SK-N-SH (cell line): ENCODE data around the gene PIK3CG. TPM values are rescaled to one million over a fixed set of nuclear protein-coding genes. Genes with fewer than 3 reads are reported as not detected.

Experiments
- CTCF ChIA-PET: fragments of 300-600, 350-600 bp; formaldehyde crosslinking; extraction: SDS; loops from one replicate; lab custom pipeline; 2021; lab: Yijun Ruan, JAX
- POLR2A ChIA-PET: fragments of 350-600 bp; sonication (Branson Sonifier 250); formaldehyde crosslinking; extraction: SDS; loops from one replicate; lab custom pipeline; 2020; ENCODE audit warnings: antibody characterized with exemption, inconsistent platforms; lab: Yijun Ruan, JAX
- DNase-seq: peaks from one replicate; pipeline ENCODE4 v3.0.0; 2012
- H2AFZ ChIP-seq: fragments of 200-600 bp; sonication (generic); 2 replicates; pipeline ENCODE4 v1.8.1; 2016; ENCODE audit warnings: antibody characterized with exemption, mild to moderate bottlenecking, low read depth
- H3F3A ChIP-seq: fragments of 200-600 bp; sonication (generic); replicated peaks from 2 replicates; pipeline ENCODE3; 2016; ENCODE audit warnings: antibody characterized with exemption, mild to moderate bottlenecking; ENCODE audit not compliant: insufficient read depth
- H3K27ac ChIP-seq, 2 experiments: fragments of 200-500 bp in 1 of 2; fragments of 200-600 bp in 1 of 2; sonication (Bioruptor generic) in 1 of 2; sonication (generic), shearing (Covaris generic) in 1 of 2; 2 replicates each; pipeline versions ENCODE4 v1.5.1 to v1.6.1; 2014 to 2016; ENCODE audit warnings: low read depth in 2 of 2, inconsistent platforms in 1 of 2, low read length in 1 of 2, mild to moderate bottlenecking in 1 of 2, mixed read lengths in 1 of 2
- H3K27me3 ChIP-seq: fragments of 200-600 bp; sonication (generic), shearing (Covaris generic); 2 replicates; pipeline ENCODE4 v1.6.1; 2016; ENCODE audit warnings: mixed run types; ENCODE audit not compliant: insufficient read depth
- H3K36me3 ChIP-seq, 2 experiments: fragments of 200-500 bp in 1 of 2; fragments of 200-600 bp in 1 of 2; sonication (Bioruptor generic) in 1 of 2; sonication (generic) in 1 of 2; replicated peaks in 1 of 2; 2 replicates each; pipeline versions ENCODE3 to v1.5.1; 2014 to 2016; ENCODE audit warnings: low read length in 1 of 2, mild to moderate bottlenecking in 1 of 2; ENCODE audit not compliant: insufficient read depth in 2 of 2, control insufficient read depth in 1 of 2
- H3K4me1 ChIP-seq, 2 experiments: fragments of 200-500 bp in 1 of 2; fragments of 200-600 bp in 1 of 2; sonication (Bioruptor generic) in 1 of 2; sonication (generic), shearing (Covaris generic) in 1 of 2; 2 replicates each; pipeline versions ENCODE4 v1.5.1 to v1.6.1; 2014 to 2016; ENCODE audit warnings: low read depth in 1 of 2, low read length in 1 of 2, mixed run types in 1 of 2; ENCODE audit not compliant: insufficient read depth in 2 of 2, control insufficient read depth in 1 of 2
- H3K4me2 ChIP-seq: fragments of 200-600 bp; sonication (generic), shearing (Covaris generic); 2 replicates; pipeline ENCODE4 v1.6.1; 2017; ENCODE audit warnings: mixed run types
- H3K4me3 ChIP-seq, 2 experiments: fragments of 200-500 bp in 1 of 2; fragments of 200-600 bp in 1 of 2; sonication (Bioruptor generic) in 1 of 2; sonication (generic), shearing (Covaris generic) in 1 of 2; 2 replicates each; pipeline versions ENCODE4 v1.5.1 to v1.8.1; 2014 to 2016; ENCODE audit warnings: low read depth in 2 of 2, inconsistent platforms in 1 of 2, low read length in 1 of 2, mild to moderate bottlenecking in 1 of 2, mixed read lengths in 1 of 2, moderate library complexity in 1 of 2
- H3K79me2 ChIP-seq: fragments of 200-600 bp; sonication (generic); 2 replicates; pipeline ENCODE4 v1.8.1; 2017; ENCODE audit warnings: mild to moderate bottlenecking; ENCODE audit not compliant: insufficient read depth
- H3K9ac ChIP-seq: fragments of 200-600 bp; sonication (generic); 2 replicates; pipeline ENCODE4 v1.6.1; 2017; ENCODE audit warnings: mixed run types
- H3K9me2 ChIP-seq: fragments of 200-600 bp; sonication (generic); 2 replicates; pipeline ENCODE4 v1.6.1; 2017; ENCODE audit warnings: mixed run types
- H3K9me3 ChIP-seq: fragments of 200-600 bp; sonication (generic); 2 replicates; pipeline ENCODE4 v1.6.1; 2017; ENCODE audit warnings: mixed run types, mild to moderate bottlenecking, moderate library complexity
- H4K20me1 ChIP-seq: fragments of 200-600 bp; sonication (generic); 2 replicates; pipeline ENCODE4 v1.6.1; 2017; ENCODE audit warnings: mild to moderate bottlenecking, mixed run types; ENCODE audit not compliant: insufficient read depth
- CHD2 ChIP-seq: fragments of 150-350 bp; IDR thresholded peaks from 2 replicates; pipeline ENCODE4 v1.6.1; 2018; ENCODE audit warnings: low read length; ENCODE audit not compliant: partially characterized antibody
- ELF1 ChIP-seq: IDR thresholded peaks from 2 replicates; pipeline ENCODE4 v1.4.0; 2012
- EP300 ChIP-seq, 2 experiments: IDR thresholded peaks; 2 replicates each; pipeline versions ENCODE4 v1.4.0 to v1.6.1; 2012; ENCODE audit warnings: borderline replicate concordance in 1 of 2, low read depth in 1 of 2, low read length in 1 of 2
- FOSL2 ChIP-seq: IDR thresholded peaks from 2 replicates; pipeline ENCODE4 v1.4.0; 2012; ENCODE audit warnings: low read depth, mild to moderate bottlenecking, moderate library complexity, borderline replicate concordance
- FOXM1 ChIP-seq: IDR thresholded peaks from 2 replicates; pipeline ENCODE4 v1.4.0; 2012; ENCODE audit warnings: low read depth, mild to moderate bottlenecking
- JUND ChIP-seq: IDR thresholded peaks from 2 replicates; pipeline ENCODE4 v1.4.0; 2012
- MEF2A ChIP-seq: IDR thresholded peaks from 2 replicates; pipeline ENCODE4 v1.4.0; 2012; ENCODE audit warnings: low read depth, borderline replicate concordance
- RCOR1 ChIP-seq: fragments of 150-350 bp; IDR thresholded peaks from 2 replicates; pipeline ENCODE4 v1.6.1; 2017; ENCODE audit warnings: antibody characterized with exemption, low read length
- RFX5 ChIP-seq: IDR thresholded peaks from 2 replicates; pipeline ENCODE4 v1.6.1; 2012; ENCODE audit warnings: mild to moderate bottlenecking, improper control_type of control experiment, low read length
- RXRA ChIP-seq: IDR thresholded peaks from 2 replicates; pipeline ENCODE4 v1.4.0; 2012; ENCODE audit warnings: low read depth, mild to moderate bottlenecking, borderline replicate concordance
- TAF1 ChIP-seq: IDR thresholded peaks from 2 replicates; pipeline ENCODE4 v1.6.1; 2012; ENCODE audit warnings: low read depth, mild to moderate bottlenecking, low read length, moderate library complexity, borderline replicate concordance
- TCF12 ChIP-seq: IDR thresholded peaks from 2 replicates; pipeline ENCODE4 v1.4.0; 2012
- YY1 ChIP-seq: IDR thresholded peaks from 2 replicates; pipeline ENCODE4 v1.4.0; 2012; ENCODE audit warnings: low read depth, mild to moderate bottlenecking
- WGBS: methylation state at CpG from one replicate; pipeline ENCODE4 v1.1.6; 2017; ENCODE audit warnings: low lambda C conversion rate; 5-methylcytosine and 5-hydroxymethylcytosine counted together
- polyA plus RNA-seq, 3 experiments: library from polyadenylated mRNA; depleted of rRNA; stranded (reverse); fragments of >200 nt; gene quantifications; 2 replicates each; pipeline ENCODE4 v1.2.3, GENCODE V29; 2012
- TF ChIP-seq, protein P1 (sequence below): fragments of 150-350 bp; IDR thresholded peaks from 2 replicates; pipeline ENCODE4 v1.6.1; 2016; ENCODE audit warnings: mild to moderate bottlenecking, low read depth, low read length
- TF ChIP-seq, protein P2 (sequence below): IDR thresholded peaks from 2 replicates; pipeline ENCODE4 v1.4.0; 2012; ENCODE audit warnings: low read depth
- TF ChIP-seq, protein P3 (sequence below): IDR thresholded peaks from 2 replicates; pipeline ENCODE4 v1.4.0; 2012; ENCODE audit warnings: low read depth, borderline replicate concordance

PIK3CG gene
- polyA plus RNA-seq, 1 of the 3 experiments (the other 2 are of a cell fraction), result not detected

DNA sequence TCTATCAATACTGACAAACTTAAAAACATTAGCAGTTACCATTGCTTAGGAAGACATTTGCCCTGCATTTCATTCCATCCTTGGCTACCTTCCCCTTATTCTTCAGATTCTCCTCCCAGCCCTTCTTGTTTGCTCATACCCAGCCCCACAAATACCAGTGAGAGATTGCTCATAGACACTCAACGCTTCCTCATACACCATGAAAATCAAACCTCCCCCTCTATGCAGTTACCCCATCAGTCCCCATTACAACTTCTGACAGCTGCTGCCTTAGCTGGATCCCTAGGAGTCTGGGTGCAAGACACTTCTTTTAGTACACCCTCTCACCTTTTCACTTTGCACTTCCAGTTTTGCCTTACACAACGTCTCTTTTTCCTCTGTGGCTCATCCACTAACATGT, 28.3 kb upstream of the PIK3CG start (continued):
- TF ChIP-seq, protein P1, sequence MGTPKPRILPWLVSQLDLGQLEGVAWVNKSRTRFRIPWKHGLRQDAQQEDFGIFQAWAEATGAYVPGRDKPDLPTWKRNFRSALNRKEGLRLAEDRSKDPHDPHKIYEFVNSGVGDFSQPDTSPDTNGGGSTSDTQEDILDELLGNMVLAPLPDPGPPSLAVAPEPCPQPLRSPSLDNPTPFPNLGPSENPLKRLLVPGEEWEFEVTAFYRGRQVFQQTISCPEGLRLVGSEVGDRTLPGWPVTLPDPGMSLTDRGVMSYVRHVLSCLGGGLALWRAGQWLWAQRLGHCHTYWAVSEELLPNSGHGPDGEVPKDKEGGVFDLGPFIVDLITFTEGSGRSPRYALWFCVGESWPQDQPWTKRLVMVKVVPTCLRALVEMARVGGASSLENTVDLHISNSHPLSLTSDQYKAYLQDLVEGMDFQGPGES, result no peak
- no peak for TF ChIP-seq YY1
- no peak for TF ChIP-seq RCOR1
- TF ChIP-seq FOXM1, result no peak
- TF ChIP-seq, protein P2, sequence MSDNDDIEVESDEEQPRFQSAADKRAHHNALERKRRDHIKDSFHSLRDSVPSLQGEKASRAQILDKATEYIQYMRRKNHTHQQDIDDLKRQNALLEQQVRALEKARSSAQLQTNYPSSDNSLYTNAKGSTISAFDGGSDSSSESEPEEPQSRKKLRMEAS, result no peak

DNA sequence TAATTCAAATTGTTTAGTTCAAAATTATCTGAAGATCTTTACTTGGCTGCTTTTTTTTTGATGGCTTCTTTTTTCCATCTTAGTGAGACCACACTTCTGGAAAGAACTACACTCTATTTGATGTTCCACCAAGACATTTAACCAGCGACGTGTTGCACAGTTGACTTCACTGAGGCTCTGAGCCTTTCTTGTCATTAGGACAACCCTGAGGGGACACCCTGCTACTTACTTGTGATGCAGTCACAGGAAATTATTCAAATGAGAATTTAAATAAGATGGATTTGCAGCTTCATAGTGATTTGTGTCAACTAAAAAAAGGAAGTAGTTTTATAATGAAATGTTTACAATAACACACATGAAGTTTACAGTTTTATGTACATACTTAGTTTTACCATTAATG, 25.6 kb upstream of the PIK3CG start:
- H2AFZ ChIP-seq, result no peak overlapping the region
- H3K9ac ChIP-seq, result peak overlapping the region; percentile 45; the same call in 1 of the 2 replicates
- 94% methylated on average over 2 of the region's 2 CpGs for WGBS
- TF ChIP-seq CHD2 (no peak), ELF1 (no peak), TAF1 (no peak), MEF2A (no peak)
- TF ChIP-seq, all 33 proteins: peak for 0
- Histone ChIP-seq H3K27ac (peak overlapping the region in 1 of 2 experiments; percentile 85; a peak in 2 of 4 replicates), H3K4me2 (no peak overlapping the region), H3K9me2 (no peaks in the 10 kb centered on the region), H3F3A (peaks cover 13% of the 10 kb centered on the region), H3K4me3 (no peak overlapping the region), H3K9me3 (no peaks in the 10 kb centered on the region), H3K27me3 (no peaks in the 10 kb centered on the region), H4K20me1 (no peaks in the 10 kb centered on the region), H3K36me3 (no peaks in the 10 kb centered on the region), H3K4me1 (peaks cover 11 to 14% of the 10 kb centered on the region in 2 experiments; a peak in 3 of 4 replicates), H3K79me2 (no peaks in the 10 kb centered on the region)
- CTCF ChIA-PET, result no interaction called here
- POLR2A ChIA-PET, result no interaction called here
- DNase-seq, result no peak

DNA sequence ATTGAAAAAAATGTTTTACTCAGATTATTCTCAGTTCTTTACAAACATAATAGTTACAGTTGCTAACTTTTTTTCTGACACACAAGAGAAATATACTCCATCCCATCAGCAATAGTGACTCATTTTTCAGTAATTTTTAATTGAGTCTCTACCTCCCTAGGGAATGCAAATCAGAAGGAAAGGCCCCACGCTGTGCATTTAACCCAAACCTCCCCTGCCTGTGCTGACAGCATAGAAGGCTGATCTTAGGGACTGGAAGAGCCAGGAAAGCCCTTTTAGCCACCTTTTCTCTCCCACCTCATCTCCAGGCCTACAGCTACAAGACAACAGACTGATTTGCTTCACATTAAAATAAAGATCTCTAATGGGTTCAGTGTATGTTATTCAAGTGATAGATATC, 24.7 kb upstream of the PIK3CG start:
- ChIA-PET POLR2A (no interaction called here), CTCF (no interaction called here)
- Histone ChIP-seq H3K79me2 (no peaks in the 10 kb centered on the region), H3K4me2 (peak overlapping the region; percentile 40), H3K27ac (peak overlapping the region in 1 of 2 experiments; percentile 85; a peak in 2 of 4 replicates), H3K36me3 (no peaks in the 10 kb centered on the region), H3K9me3 (no peaks in the 10 kb centered on the region), H3F3A (peaks cover 13% of the 10 kb centered on the region), H3K9ac (peak overlapping the region; percentile 45; the same call in 1 of the 2 replicates), H3K9me2 (no peaks in the 10 kb centered on the region), H3K27me3 (no peaks in the 10 kb centered on the region), H2AFZ (peak overlapping the region; percentile 65), H4K20me1 (no peaks in the 10 kb centered on the region), H3K4me1 (peaks cover 11 to 14% of the 10 kb centered on the region in 2 experiments; a peak in 3 of 4 replicates), H3K4me3 (no peak overlapping the region)
- WGBS, result 13% methylated on average over 1 of the region's 1 CpG
- no peak for TF ChIP-seq RFX5
- TF ChIP-seq EP300 (IDR thresholded peaks at IDR 0.05; ENCODE audit: borderline replicate concordance in 1 of 2, low read depth in 1 of 2, low read length in 1 of 2), result 0 out of 4 replicates have a peak, but pooled peaks of 1 of the 2 experiments have one; percentile 31
- TF ChIP-seq JUND, result peak; percentile 63
- TF ChIP-seq, protein P3, sequence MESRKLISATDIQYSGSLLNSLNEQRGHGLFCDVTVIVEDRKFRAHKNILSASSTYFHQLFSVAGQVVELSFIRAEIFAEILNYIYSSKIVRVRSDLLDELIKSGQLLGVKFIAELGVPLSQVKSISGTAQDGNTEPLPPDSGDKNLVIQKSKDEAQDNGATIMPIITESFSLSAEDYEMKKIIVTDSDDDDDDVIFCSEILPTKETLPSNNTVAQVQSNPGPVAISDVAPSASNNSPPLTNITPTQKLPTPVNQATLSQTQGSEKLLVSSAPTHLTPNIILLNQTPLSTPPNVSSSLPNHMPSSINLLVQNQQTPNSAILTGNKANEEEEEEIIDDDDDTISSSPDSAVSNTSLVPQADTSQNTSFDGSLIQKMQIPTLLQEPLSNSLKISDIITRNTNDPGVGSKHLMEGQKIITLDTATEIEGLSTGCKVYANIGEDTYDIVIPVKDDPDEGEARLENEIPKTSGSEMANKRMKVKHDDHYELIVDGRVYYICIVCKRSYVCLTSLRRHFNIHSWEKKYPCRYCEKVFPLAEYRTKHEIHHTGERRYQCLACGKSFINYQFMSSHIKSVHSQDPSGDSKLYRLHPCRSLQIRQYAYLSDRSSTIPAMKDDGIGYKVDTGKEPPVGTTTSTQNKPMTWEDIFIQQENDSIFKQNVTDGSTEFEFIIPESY, result no peak
- TF ChIP-seq RXRA, result no peak
- TF ChIP-seq RCOR1, result no peak
- TF ChIP-seq, protein P1, result no peak
- TF ChIP-seq FOSL2, result peak; percentile 67; the same call in 1 of the 2 replicates
- TF ChIP-seq TCF12, result peak; percentile 22; the same call in 1 of the 2 replicates
- no peak for TF ChIP-seq MEF2A
- no peak for DNase-seq
